NCI-H1436 treated with DMSO at 0.1 percent for 48 hours (cell line): ENCODE data around the gene FLNB.

ENCODE experiments used
- DNase-seq: peaks from one replicate; lab custom pipeline; 2025; lab: John Stamatoyannopoulos, UW

The FLNB gene

DNA sequence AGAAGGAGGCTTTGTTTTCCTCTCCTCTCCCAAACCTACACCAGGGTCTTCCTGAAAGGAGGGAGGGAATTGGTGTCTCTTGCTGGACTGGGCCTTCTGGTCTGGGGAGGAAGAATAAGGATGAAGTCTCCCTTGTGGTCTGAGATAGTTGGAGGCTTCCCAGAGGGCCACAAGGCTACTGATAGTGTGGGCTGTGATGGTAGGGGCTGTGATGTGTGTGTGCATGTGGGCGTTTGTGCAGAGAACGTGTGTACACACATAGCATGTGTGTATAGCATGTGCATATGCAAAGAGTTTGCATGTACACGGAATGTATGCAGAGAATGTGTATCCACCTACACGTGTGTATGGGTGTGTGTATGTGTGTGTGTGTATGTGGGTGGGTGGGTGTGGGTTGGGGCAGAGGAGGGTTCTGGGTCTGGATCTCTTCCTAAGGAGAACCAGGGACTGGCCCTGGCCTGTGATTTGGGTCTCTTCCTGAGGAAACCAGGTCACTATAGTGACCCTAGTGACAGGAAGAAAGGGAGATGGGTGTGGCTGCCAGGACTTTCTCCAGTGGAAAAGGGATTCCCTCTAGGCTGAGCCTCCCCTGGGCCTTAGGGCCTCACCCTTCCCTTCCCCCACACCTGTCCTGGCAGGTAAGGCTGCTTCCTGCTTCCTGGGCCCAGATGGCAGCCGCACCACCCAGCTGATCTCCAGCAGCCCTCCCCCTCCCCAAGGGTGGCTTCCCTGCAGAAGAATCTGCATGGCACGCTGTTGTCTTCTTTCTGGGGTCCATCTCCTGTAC, 1.7 kb downstream of the FLNB start:
- no peak for DNase-seq

DNA sequence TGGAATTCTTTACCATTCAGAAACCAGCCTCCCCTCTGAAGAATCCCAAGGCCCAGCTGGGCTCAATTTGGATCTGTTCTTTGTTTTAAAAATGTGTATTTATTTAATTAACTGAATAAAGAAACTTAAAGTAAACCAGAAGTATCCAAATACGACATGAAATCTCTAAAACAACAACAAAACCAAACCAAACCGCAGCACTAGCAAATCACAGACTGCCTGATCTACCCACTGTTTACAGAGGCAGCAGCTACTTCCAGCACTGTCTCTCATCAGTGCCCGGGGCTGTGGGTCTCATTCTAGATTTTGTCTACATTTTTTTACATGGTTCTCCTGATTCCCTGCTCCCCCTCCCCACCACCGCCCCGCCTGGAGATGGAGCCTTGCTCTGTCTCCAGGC, 2.3 kb downstream of the FLNB start:
- no peak for DNase-seq

DNA sequence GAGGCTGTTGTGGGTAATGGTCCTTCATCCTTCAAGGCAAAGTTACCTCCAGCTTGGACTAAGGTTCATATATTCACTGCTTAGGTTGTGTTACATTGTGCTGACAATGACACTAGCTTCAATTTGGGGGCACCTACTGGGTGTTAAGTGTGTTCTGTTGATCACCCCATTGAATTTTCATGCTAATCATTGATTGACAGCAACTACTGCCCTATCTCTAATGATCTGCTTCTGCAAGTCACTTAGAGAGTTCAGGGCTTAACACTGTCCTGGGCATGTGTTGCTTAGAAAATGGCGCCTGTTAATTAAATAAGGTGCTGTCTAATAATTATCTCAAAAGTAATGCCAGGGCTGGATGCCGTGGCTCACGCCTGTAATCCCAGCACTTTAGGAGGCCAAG, 3.4 kb downstream of the FLNB start:
- DNase-seq = no peak

DNA sequence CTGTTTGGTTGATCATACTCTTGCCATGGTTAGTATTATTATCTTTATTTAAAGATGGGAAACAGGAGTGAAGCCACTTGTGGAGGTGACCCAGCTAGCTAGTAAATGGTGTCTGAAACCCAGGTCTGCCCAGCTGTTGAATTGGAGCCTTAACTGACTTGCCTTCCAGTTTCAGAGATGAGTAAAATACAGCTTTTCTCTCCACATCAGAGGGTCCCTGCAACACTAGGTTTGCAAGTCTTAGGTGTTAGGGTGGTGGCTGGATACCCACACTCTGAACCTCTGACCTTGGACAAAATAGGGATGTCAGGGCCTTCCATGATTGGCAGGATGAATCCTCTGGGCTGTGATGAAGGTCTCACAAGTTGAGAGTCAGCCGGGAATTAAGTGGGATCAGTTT, 4.1 kb downstream of the FLNB start:
- no peak for DNase-seq

DNA sequence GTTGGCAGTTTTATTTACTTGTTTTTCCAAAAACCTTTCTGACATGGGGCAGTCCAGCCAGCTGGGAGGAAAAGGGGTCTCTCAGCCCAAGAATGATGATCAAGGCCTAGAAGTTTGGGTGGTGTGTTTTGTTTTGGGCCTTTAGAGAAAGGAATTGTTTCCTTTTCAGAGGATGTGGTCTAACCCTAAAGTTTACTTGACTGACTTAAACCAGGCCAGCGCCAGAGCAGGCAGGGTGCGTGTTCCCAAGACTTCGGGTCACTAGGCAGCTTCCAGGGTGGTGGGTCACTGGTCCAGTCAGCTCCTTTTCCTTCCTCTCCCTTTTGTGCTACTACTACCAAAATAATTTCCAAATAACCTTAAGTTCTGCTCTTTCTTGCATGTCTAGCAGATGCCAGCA, 4.9 kb downstream of the FLNB start:
- DNase-seq = no peak

DNA sequence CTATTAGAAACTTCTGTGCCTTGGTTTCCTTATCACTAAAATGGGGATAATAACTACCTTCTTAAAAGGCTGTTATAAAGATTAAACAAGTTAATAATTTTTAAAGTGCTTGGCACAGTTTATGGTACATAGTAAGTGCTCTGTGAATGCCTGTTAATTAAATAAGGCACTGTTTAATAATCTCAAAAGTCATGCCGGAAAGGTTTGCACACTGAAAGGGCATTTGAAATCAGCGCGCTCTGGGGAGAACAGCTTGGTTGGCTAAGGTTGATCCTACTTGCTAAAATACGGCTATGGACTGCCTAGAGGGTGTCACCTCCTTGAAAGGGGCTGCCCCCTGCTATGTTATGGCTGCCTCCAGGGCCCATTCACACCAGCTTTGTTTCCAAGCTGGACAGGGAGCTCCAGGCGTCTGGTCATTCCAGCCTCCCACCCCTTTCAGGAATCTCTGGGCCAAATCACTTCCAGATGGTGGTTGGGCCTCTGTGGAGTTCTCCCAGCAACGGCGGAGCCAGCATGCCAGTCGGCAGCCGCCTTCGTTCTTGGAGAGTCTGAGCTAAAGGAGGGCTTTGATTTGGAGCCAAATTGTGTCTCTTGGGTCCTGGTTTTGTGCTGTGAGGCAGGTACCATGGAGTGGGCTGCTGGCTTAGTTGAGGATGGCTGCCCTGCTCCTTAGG, 5.9 kb downstream of the FLNB start:
- no peak for DNase-seq

DNA sequence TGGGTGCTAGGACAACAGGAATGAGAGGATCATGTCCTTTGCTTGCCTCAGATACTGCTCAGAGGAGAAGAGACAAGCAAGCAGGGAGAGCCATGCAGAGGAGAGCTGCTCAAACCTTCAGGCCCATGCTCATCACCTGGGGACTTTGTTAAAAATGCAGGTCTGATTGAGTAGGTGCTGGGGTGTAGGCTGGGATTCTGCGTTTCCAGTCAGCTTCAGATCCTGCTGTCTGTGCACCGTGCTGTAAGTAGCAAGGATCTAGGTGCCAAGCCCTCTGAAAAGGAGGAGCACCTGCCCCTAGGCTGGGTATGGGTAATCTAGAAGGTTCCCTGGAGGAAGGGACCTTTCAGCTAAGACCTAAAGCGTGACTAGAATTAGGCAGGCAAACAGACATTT, 7.3 kb downstream of the FLNB start:
- no peak for DNase-seq

DNA sequence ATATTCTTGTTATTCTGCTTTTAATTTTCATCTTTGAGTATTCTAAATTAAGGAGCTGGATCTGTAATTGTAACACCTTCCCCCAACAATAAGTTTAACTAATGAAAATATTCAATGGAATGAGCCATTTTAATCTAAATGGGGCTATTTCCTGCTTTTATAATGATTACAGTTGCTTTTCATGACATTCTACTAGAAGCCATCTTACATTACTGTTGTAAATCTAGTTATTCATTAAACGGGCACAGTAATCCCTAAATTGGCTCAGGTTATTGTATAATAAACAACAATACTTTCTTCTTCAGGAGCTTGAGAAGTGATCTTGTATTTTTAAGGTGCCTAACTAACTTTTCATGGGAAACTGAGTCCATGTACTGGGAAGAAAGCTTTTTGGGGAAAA, 8.5 kb downstream of the FLNB start:
- DNase-seq = no peak

DNA sequence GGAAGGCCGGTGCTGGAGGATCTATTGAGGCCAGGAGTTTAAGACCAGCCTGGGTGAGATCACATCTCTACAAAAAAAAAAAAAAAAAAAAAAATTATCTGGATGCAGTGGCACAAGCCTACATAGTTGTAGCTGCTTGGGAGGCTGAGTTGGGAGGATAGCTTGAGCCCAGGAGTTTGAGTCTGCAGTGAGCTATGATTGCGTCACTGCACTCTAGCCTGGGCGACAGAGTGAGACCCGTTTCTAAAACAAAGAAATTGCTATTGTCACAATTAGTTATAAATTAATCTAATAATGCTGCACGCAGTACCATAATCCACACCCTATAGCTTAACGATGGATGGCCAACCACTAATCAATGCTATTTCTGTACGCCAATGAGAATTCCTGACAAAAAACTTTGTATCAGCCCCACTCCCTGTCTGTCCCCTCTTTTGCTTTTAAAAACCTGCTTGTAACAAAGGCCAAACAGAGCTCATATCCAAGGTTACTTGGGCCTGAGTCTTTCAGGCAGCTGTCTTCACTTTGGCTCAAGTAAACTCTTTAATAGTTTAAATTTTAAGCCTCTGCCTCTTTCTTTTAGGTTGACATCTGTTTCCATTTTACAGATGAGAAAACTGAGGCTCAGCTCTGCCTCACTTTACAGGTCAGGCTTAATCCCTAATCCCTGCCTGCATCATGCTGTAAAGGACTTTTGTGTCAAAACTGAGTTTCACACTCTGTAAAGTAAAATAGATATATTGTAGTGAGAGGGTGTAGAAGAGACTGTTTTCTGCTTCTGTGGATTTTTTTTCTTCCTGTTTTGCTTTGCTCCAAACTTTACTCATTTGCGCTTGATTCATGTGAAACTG, 10.9 kb downstream of the FLNB start:
- DNase-seq = no peak

DNA sequence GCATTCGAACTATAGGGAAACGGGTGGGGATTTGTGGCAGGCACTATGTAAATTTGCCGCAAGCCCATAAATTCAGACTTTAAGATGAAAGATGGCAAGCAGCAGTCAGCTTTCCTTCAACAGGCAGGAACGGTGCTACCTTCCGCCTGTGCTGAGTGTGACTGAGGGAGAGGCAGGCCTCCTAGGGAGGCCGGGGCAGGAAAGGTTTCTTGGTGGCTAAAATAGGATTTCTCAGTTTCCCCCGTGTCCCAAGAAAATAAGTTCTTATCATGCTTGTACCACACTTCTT, 12.5 kb downstream of the FLNB start:
- DNase-seq = no peak

DNA sequence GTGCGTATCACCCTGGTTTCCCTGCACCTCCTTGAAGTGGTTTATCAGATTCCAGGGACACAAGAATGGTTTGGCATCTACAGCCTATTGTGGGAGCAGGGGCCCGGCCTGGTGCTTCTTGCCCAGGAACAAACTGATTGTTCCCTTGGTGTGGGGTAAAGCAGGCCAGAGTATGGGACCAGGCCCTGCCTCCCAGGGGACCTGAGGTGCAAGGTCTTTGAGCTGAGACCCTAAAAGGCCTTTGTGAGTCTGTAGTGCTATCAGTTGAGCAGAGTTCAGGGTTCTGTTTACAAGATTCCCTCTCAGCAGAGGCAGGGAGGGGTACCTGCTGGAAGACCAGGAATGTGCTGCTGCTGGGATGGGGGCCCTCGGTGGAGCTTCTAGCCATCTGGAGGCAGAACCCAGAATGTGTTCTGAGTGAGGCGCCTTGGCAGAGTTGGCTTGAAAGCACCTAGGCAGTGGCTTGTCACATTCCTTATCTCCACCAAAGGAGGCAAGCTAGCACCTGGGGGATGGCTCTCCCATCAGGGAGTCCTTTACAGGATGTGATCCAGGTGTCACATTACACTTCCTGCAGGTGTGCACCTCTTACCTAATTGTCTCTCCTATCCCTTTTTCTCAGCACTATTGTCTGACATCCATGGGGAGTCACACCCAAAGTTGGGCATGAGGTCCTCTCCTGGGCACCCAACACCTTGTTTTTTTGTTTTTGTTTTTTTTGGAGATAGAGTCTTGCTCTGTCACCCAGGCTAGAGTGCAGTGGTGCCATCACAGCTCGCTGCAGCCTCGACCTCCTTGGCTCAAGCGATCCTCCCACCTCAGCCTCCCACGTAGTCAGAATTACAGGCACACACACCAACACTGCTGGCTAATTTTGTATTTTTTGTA, 13.1 kb downstream of the FLNB start:
- no peak for DNase-seq

DNA sequence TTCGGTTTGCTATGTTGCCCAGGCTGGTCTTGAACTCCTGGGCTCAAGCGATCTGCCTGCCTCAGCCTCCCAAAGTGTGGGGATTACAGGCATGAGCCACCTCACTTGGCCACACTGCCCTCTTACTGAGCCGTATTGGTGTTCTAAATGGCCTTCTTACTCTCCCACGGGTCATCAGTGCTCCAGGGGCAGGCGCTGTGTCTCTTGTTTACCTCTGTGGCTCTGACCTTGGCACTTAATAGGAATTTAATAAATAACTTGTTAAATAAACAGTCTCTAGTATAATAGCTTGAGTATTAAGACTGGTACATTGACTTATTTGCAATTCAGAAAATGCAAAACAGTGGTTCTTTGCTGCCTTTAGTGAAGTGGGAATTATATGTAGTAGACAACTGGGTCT, 13.7 kb downstream of the FLNB start:
- DNase-seq = no peak

DNA sequence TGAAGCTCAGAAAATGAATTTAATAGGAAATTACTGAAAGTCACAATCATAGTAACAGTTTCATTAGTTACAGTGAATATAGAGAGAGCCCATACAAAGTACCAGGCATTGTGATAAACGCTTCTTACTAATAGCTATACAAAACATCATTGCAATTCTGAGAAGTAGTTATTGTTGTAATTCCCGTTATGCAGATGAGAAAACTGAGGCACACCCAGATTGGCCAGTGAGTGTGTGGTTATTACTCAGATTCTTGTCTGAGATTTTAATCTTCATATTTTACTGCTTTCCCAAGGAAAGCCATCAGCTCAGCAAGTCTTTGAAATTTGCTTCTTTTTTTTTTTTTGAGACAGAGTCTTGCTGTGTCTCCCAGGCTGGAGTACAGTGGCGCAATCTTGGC, 14.3 kb downstream of the FLNB start:
- DNase-seq = no peak

DNA sequence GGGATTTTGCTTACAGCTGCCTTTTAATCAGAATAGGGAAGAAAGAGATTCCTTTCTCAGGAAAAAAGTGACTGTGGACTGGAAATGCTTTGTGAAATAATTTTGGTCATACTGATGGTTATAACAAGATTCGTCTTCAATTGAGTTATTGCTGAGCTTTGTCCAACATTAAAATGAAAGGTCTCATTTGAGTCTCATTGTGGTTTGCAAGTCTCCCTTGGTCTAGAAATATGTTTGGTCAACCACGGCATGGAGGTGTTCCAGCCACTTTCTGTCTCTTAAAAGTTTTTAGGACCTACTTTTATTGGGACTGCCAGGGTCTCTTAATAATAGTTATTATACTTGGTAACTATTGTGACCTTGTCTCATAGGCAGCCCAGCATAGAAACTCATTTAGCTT, 15.3 kb downstream of the FLNB start:
- DNase-seq = no peak

DNA sequence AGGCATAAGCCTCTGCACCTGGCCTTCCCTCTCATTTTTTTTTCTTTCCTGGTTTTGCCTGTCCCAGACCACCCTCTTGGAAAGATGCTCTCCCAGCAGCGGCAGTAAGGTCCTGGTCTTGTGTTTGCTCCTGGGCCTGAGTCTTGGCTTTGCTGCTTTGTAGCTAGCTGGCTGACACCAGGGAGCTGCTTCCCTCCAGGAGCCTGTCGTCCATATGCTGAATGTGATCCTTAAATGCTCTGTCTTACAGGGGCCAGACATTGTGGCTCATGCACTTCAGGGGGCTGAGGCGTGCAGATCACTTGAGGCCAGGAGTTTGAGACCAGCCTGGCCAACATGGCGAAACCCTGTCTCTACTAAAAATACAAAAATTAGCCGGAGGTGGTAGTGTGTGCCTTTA, 17.2 kb downstream of the FLNB start:
- no peak for DNase-seq

DNA sequence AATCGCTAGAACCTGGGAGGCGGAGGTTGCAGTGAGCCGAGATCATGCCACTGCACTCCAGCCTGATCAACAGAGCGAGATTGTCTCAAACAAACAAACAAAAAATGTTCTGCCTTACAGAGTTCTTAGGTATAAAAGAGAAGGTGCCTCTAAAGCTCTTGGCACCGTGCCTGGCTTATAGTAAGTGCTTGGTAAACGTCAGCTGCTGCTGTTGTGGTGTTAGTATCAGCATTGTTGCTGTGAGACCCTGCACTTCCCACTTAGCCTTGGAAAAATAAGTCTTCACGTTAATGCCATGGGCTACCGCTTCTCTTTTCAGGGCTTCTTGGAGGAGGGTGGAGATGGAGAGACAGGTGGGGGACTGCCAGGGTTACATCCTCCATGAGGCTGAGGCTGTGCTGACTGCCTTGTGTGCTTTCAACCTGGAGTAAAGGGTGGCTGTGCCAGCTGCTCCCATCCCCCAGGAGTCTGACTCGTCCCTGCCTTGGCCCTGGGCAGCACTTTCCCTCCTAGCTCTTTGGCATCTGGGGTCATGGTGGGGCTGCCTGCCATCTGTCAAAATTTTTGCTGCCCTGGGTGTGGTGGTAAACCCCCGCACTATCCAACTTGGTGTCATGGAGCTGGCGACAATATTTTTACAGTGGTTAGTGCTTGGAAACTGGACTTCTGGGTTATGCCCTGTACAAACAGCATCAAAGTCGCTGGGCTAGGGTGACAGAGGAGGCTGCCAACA, 17.8 kb downstream of the FLNB start:
- DNase-seq = no peak

DNA sequence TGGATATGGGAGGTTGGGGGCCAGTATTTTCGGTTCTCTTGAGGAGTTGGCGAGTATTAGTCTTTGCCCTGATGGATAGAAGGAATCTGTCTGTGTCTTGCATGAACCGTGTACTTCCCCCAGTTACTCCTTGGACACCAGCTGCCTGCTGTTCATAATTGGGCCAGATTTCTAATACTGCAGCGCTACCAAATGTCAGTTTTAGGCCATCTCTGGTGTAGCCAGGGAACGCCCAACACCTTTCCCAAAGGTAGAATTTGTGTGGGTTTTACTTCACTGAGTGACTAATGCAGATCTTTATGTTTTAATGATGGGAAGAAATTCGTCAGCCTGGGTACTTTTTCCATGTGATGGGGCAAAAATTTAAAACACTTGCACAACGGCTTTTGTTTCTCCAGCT, 18.4 kb downstream of the FLNB start:
- no peak for DNase-seq

DNA sequence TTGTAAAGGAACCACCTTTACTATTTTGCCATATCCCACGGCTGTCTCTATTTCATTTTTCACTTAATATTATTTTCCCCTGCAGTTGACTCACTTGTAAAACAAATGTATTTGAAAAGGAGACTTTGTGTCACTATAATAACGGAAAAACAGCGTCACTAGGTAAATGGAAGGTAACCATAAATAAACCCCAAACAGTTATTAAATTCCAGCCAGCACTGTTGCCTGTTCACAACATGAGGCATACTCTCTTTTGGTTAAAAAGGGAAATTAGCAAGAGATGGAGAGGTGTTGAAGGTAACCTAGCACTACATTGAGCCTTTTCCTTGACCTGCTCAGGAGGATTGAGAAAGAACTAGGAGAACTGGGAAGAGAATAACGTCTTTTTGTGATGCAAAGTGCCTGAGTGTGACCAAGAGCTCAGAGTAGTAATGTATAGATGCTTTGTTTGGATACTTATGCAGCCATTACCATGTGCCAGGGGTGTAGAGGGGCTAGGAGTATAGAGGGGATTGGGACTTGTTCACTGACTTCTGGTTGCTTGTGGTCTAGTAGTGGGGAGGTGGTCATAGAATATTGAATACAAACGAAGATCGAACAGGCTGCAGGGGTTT, 19.6 kb downstream of the FLNB start:
- no peak for DNase-seq

DNA sequence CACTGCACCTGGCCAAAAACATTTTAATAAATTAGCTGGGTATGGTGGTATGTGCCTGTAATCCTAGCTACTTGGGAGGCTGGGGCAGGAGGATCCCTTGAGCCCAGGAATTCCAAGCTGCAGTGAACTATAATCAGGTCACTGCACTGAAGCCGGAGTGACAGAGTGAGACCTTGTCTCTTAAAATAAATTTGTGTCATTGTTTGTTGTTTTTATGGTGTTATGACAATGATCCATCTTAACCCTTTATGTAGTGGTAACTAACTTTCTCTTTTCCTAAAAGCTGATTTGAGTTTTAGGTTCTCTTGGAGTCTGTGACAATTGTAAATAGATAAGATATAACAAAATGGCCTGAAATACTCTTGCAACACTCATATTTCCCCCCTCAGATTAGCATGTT, 20.7 kb downstream of the FLNB start:
- no peak for DNase-seq

DNA sequence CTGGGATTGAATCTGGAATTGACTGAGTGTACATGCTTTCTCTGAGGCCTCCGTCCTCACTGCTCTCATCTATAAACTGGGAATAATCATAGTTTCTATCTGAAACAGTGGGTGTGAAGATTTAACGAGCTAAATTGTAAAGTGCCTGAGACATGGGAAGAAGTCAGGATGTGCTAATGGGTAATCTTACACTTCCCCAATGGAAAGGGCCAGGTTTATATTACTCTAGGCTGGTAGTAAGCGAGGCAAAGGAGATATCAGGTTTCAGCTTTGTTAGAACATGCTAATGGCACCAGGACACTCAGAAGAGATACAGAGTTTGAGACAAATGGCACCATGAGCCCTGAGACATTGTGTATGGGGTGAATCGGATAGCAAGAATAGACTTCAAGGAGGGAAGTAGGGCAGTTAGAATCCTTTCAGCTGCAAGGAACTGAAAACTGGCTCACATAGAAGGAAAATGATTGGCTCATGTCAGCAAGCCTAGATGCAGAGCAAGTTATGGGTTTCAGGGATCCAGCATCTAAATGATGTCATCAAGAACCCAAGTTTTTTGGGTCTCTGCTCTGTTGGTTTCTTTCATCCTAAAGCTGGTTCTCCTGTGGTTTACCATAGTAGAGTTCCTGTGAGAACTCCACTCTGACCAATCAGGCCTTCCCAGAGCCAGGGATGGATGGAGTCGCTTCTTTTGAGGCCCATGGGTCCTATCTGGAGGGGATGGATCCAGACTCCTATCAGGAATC, 21.8 kb downstream of the FLNB start:
- DNase-seq = no peak
